Breast epithelium (tissue), 4 donors: ENCODE results near the gene TEPSIN. TPM values are rescaled to one million over a fixed set of nuclear protein-coding genes. Genes with fewer than 3 reads are reported as not detected.

Source experiments
- DNase-seq, 2 donors: peaks; one replicate each; pipeline ENCODE4 v3.0.0-alpha.2; 2019; ENCODE audit warnings: low spot score in 2 of 2
- H3K27ac ChIP-seq, 2 donors: fragments of 200-600 bp; sonication (generic) in 1 of 2; one replicate each; pipeline ENCODE4 v1.5.1; 2016 to 2019; ENCODE audit warnings: mild to moderate bottlenecking in 1 of 2
- H3K27me3 ChIP-seq, 2 donors: fragments of 200-600 bp; sonication (generic) in 1 of 2; one replicate each; pipeline versions ENCODE4 v1.5.1 to v1.6.0; 2017 to 2019; ENCODE audit warnings: control low read depth in 1 of 2, mild to moderate bottlenecking in 1 of 2
- H3K36me3 ChIP-seq: fragments of 200-600 bp; one replicate; pipeline ENCODE4 v1.5.1; 2019
- H3K4me1 ChIP-seq, 2 donors: fragments of 200-600 bp; sonication (generic); one replicate each; pipeline ENCODE4 v1.5.1; 2016 to 2019; ENCODE audit warnings: control low read depth in 1 of 2
- H3K4me3 ChIP-seq, 3 donors: fragments of 200-600 bp; sonication (generic); 1 replicate in 2 of 3; 2 replicates in 1 of 3; pipeline ENCODE4 v1.5.1; 2016 to 2019; ENCODE audit warnings: mild to moderate bottlenecking in 3 of 3, moderate library complexity in 2 of 3
- H3K9me3 ChIP-seq, 2 donors: fragments of 200-600 bp; sonication (generic) in 1 of 2; one replicate each; pipeline ENCODE4 v1.5.1; 2016 to 2019; ENCODE audit warnings: control low read depth in 1 of 2
- POLR2A ChIP-seq: fragments of 450-650 bp; IDR thresholded peaks from one replicate; pipeline ENCODE4 v1.6.1; 2016; ENCODE audit warnings: antibody characterized with exemption, mild to moderate bottlenecking, moderate library complexity
- POLR2AphosphoS5 ChIP-seq, 3 donors: sonication (generic); formaldehyde crosslinking; IDR thresholded peaks; one replicate each; pipeline ENCODE4 v1.6.1; 2017; ENCODE audit warnings: antibody characterized with exemption in 3 of 3
- intact Hi-C: fragments of 100-400 bp; cut with DNase I; formaldehyde crosslinking; loops from one replicate; pipeline ENCODE4 v1.15.1; 2023; ENCODE audit warnings: low total_unique reads
- total RNA-seq, 3 donors: library from RNA; depleted of rRNA; stranded (reverse); fragments of >200 nt; gene quantifications; one replicate each; pipeline ENCODE4 v1.1.0, GENCODE V29; 2016
- TF ChIP-seq, protein P1 (sequence below), 3 donors: fragments of 450-650 bp; IDR thresholded peaks; one replicate each; pipeline ENCODE4 v1.5.1; 2016 to 2017; ENCODE audit warnings: antibody characterized with exemption in 3 of 3, mild to moderate bottlenecking in 3 of 3, moderate library complexity in 3 of 3

The TEPSIN gene
- total RNA-seq, 3 donors from 2014 or later, result 33.9 to 54.3 (median 36.4) TPM

DNA sequence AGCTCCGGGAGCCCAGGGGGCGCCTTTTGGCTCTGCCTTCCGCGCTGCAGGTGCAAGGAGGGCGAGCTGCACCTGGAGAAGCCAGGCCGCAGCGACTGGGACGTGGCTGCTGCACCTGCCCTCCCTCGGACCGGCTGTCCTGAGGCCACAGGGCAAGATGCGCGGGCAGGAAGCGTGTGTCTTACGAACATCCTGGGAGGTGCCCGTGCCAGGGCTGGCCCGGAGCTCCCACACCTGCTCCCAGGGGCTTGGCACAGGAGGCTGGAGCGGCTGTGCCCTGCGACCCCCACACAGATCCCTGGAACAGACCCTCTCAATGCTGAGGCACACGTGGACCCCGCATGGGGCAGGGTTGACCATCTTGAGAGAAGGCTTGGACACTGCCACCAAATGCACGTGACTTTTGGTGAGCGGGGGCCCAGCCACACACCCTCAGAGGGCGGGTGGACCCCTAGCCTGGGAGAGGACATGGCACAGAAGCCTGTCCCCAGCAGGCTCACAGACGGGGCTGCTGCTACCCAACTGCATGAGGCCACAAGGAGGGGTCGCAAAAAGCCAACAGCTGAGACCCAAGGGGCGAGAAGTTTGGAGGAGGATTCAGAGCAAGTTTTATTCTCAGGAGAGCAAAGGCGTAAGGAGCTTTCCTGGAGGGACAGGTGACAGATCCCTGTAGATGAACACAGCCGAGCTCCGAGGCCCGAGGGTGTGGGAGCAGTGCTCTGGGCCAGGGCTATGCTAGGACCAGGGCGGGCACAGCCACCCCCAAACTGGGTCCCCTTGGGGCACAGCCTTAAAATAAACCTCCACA is 11.6 kb upstream of the TEPSIN start:
- TF ChIP-seq POLR2AphosphoS5 (IDR thresholded peaks at IDR 0.05) (no peak), POLR2A (no peak)
- TF ChIP-seq, protein P1, sequence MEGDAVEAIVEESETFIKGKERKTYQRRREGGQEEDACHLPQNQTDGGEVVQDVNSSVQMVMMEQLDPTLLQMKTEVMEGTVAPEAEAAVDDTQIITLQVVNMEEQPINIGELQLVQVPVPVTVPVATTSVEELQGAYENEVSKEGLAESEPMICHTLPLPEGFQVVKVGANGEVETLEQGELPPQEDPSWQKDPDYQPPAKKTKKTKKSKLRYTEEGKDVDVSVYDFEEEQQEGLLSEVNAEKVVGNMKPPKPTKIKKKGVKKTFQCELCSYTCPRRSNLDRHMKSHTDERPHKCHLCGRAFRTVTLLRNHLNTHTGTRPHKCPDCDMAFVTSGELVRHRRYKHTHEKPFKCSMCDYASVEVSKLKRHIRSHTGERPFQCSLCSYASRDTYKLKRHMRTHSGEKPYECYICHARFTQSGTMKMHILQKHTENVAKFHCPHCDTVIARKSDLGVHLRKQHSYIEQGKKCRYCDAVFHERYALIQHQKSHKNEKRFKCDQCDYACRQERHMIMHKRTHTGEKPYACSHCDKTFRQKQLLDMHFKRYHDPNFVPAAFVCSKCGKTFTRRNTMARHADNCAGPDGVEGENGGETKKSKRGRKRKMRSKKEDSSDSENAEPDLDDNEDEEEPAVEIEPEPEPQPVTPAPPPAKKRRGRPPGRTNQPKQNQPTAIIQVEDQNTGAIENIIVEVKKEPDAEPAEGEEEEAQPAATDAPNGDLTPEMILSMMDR (IDR thresholded peaks at IDR 0.05), result no peak
- Histone ChIP-seq H3K27me3 (no peaks in the 10 kb centered on the region), H3K4me1 (no peaks in the 10 kb centered on the region), H3K4me3 (no peak overlapping the region), H3K27ac (no peak overlapping the region), H3K36me3 (no peaks in the 10 kb centered on the region), H3K9me3 (no peaks in the 10 kb centered on the region)
- DNase-seq, result no peak
- intact Hi-C loops, result loop anchor here (10.0 kb wide), 1 partner anchor 234 kb away; no protein-coding TSS in a partner anchor

DNA sequence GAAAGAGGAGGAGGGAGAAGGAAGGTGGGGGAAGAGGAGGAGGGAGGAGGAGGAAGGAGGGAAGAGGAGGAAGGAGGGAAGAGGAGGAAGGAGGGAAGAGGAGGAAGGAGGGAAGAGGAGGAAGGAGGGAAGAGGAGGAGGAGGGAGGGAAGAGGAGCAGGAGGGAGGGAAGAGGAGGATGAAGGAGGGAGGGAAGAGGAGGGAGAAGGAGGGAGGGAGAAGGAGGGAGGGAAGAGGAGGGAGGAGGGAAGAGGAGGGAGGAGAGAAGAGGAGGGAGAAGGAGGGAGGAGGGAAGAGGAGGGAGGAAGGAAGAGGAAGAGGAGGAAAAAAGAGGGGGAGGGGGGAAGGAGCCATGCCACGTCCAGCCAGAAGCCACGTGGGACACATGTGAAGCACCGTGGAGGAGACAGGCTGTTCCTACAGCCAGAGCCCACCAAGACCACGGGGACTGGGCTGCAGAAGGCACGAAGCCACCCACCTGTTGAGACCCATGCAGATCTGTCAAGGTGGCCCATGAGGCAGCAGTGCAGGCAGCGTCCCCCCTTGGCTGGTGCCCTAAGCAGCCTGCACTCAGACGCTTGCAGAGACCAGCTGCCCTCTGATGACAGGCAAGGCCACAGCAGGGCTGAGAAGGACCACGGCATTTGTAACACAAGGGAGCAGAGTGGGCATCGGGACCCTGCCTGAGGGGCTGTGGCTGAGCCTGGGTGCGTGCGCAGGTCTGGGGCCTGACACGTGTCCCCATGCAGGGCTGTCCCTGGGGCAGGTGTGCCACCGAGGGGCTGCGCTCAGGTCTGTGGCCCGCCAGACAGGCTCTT is 10.6 kb upstream of the TEPSIN start:
- no peaks in the 10 kb centered on the region for H3K36me3 ChIP-seq
- intact Hi-C loops, result loop anchor here (10.0 kb wide), 1 partner anchor 235 kb away; no protein-coding TSS in a partner anchor
- TF ChIP-seq POLR2A (no peak), POLR2AphosphoS5 (IDR thresholded peaks at IDR 0.05) (no peak)
- TF ChIP-seq, protein P1 (IDR thresholded peaks at IDR 0.05), result no peak
- no peaks in the 10 kb centered on the region for H3K9me3 ChIP-seq
- H3K4me3 ChIP-seq, result no peak overlapping the region
- no peak for DNase-seq
- H3K27me3 ChIP-seq, result no peaks in the 10 kb centered on the region
- H3K4me1 ChIP-seq, result no peaks in the 10 kb centered on the region
- H3K27ac ChIP-seq, result no peak overlapping the region

DNA sequence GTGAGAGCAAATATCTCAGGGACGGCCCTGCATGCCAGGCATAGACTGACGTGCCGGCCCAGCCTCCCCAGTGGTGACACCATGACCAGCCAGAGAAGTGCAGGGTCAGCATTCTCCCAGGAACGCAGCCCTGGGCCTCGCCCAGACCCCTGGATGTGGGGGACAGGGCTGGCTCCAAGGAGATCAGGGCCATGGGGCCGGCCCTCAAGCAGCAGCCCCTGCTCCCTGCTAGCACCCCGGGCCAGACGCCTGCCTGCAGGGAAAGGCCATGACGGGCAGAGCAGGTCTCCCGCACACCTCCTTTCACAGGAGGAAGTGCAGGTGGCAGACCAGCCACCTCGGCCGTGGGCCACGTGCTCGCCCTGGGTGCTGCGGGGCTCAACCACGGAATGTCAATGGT is 9.8 kb upstream of the TEPSIN start:
- Histone ChIP-seq H3K27me3 (no peaks in the 10 kb centered on the region), H3K9me3 (no peaks in the 10 kb centered on the region), H3K36me3 (no peaks in the 10 kb centered on the region), H3K27ac (no peak overlapping the region), H3K4me3 (no peak overlapping the region), H3K4me1 (no peaks in the 10 kb centered on the region)
- intact Hi-C loops, result no loop called here
- TF ChIP-seq POLR2A (no peak), POLR2AphosphoS5 (IDR thresholded peaks at IDR 0.05) (no peak)
- TF ChIP-seq, protein P1 (IDR thresholded peaks at IDR 0.05), result no peak
- DNase-seq, result no peak

DNA sequence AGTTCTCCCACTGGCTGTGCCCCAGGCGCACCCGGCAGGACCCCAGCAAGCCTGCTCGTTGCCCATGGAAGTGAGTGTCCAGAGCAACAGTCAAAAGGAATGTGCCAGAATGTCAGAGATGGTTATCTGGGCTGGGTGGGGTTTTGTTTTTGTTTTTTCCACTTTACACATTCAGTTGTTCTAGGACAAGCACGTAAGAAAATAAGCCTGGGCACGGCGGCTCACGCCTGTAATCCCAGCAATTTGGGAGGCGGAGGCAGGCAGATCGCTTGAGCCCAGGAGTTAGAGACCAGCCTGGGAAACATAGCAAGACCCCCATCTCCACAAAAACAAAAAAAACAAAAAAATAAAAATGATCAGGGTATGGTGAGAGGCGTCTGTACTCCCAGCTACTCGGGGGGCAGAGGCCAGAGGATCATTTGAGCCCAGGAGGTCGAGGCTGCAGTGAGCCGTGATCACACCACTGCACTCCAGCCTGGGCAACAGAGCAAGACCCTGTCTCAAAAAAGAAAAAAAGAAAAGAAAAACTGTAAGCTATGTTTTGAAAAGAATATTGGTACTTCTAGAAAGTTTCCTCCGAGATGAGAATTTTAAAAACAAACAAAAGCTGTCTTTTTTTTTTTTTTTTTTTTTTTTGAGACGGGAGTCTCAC is 8.6 kb upstream of the TEPSIN start:
- Histone ChIP-seq H3K27ac (no peak overlapping the region), H3K27me3 (no peaks in the 10 kb centered on the region), H3K9me3 (no peaks in the 10 kb centered on the region), H3K36me3 (no peaks in the 10 kb centered on the region), H3K4me1 (no peaks in the 10 kb centered on the region), H3K4me3 (no peak overlapping the region)
- TF ChIP-seq POLR2AphosphoS5 (IDR thresholded peaks at IDR 0.05) (no peak), POLR2A (no peak)
- TF ChIP-seq, protein P1 (IDR thresholded peaks at IDR 0.05), result no peak
- intact Hi-C loops, result no loop called here
- no peak for DNase-seq
